Esophagus muscularis mucosa (tissue), 4 donors: ENCODE results near the gene ARHGAP31. TPM values are rescaled to one million over a fixed set of nuclear protein-coding genes. Genes with fewer than 3 reads are reported as not detected.

Source experiments
- DNase-seq: peaks from one replicate; pipeline ENCODE4 v3.0.0-alpha.2; 2017; ENCODE audit errors: extremely low spot score
- H3K27ac ChIP-seq, 4 donors: fragments of 200-600 bp; sonication (generic); replicated peaks in 1 of 4; 1 replicate in 3 of 4; 2 replicates in 1 of 4; pipeline ENCODE4 v1.5.1; 2016 to 2019; ENCODE audit warnings: mild to moderate bottlenecking in 1 of 4
- H3K27me3 ChIP-seq, 4 donors: fragments of 200-600 bp; sonication (generic); one replicate each; pipeline versions ENCODE4 v1.5.1 to v1.6.0; 2016 to 2019
- H3K36me3 ChIP-seq, 4 donors: fragments of 200-600 bp; sonication (generic); one replicate each; pipeline ENCODE4 v1.5.1; 2016 to 2019
- H3K4me1 ChIP-seq, 4 donors: fragments of 200-600 bp; sonication (generic); one replicate each; pipeline ENCODE4 v1.5.1; 2016 to 2019
- H3K4me3 ChIP-seq, 4 donors: fragments of 200-600 bp; sonication (generic); 1 replicate in 2 of 4; 2 replicates in 2 of 4; pipeline ENCODE4 v1.5.1; 2016 to 2019; ENCODE audit warnings: mild to moderate bottlenecking in 4 of 4, moderate library complexity in 1 of 4
- H3K9me3 ChIP-seq, 4 donors: fragments of 200-600 bp; sonication (generic); 1 replicate in 3 of 4; 2 replicates in 1 of 4; pipeline ENCODE4 v1.5.1; 2016 to 2019
- CTCF ChIP-seq, 3 experiments: fragments of 200-600 bp in 2 of 3; fragments of 450-650 bp in 1 of 3; sonication (generic) in 2 of 3; IDR thresholded peaks; one replicate each; pipeline ENCODE4 v1.5.1; 2017 to 2019; ENCODE audit warnings: antibody characterized with exemption in 3 of 3, mild to moderate bottlenecking in 2 of 3, moderate library complexity in 1 of 3
- EP300 ChIP-seq: sonication (generic); formaldehyde crosslinking; IDR thresholded peaks from one replicate; pipeline ENCODE4 v1.6.1; 2017; ENCODE audit warnings: antibody characterized with exemption
- POLR2A ChIP-seq: fragments of 450-650 bp; IDR thresholded peaks from one replicate; pipeline ENCODE4 v1.6.1; 2017; ENCODE audit warnings: antibody characterized with exemption, moderate library complexity, mild to moderate bottlenecking, low read depth
- POLR2AphosphoS5 ChIP-seq, 2 donors: sonication (generic); formaldehyde crosslinking; IDR thresholded peaks; one replicate each; pipeline ENCODE4 v1.6.1; 2017; ENCODE audit warnings: antibody characterized with exemption in 2 of 2
- WGBS: methylation state at CpG from one replicate; pipeline ENCODE4 v1.1.5; 2018; 5-methylcytosine and 5-hydroxymethylcytosine counted together
- intact Hi-C: fragments of 100-400 bp; cut with DNase I; formaldehyde crosslinking; loops from one replicate; pipeline ENCODE4 v1.15.1; 2023
- total RNA-seq, 4 donors: library from RNA; depleted of rRNA; stranded (reverse); fragments of >200 nt; gene quantifications; one replicate each; pipeline versions ENCODE4 v1.1.0 to v1.2.1, GENCODE V29; 2016

The ARHGAP31 gene
- total RNA-seq, 4 donors from 2014 or later, result 14.5 to 25.9 (median 23.1) TPM

DNA sequence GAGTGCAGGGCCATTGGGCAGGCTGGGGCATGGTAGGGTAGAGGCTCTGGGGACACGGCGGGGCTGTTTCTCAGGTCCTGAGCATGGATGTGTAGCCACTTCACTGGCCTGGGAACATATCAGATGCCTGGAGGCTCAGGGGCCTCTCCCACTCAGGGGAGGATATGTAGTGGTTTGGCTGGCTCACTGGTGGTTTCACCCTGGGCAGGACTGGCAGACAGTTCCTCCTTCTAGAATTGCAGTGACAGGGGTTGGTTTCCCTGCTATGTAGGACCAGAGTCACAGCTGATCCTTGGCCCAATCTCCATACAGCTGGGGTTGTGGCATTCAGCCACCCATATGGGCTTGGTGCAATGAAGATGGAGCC lies 4.8 kb upstream of the ARHGAP31 start:
- intact Hi-C loops, result no loop called here
- Histone ChIP-seq H3K4me1 (peaks cover 10 to 14% (median 12%) of the 10 kb centered on the region in 4 donors), H3K27me3 (no peaks in the 10 kb centered on the region), H3K9me3 (peaks cover 0 to 14% (median 2%) of the 10 kb centered on the region in 4 donors), H3K27ac (no peak overlapping the region), H3K36me3 (no peaks in the 10 kb centered on the region), H3K4me3 (no peak overlapping the region)
- WGBS, result 64% methylated on average over 2 of the region's 2 CpGs
- TF ChIP-seq CTCF (IDR thresholded peaks at IDR 0.05), result no peak
- TF ChIP-seq POLR2AphosphoS5 (IDR thresholded peaks at IDR 0.05), result no peak
- no peak for TF ChIP-seq POLR2A
- TF ChIP-seq EP300, result no peak
- peak; percentile 45 for DNase-seq

GRCh38 chr3:119290613-119291012 lies 3.6 kb upstream of the ARHGAP31 start:
- TF ChIP-seq EP300 (no peak), CTCF (IDR thresholded peaks at IDR 0.05) (no peak), POLR2A (no peak), POLR2AphosphoS5 (IDR thresholded peaks at IDR 0.05) (no peak)
- no peaks in the 10 kb centered on the region for H3K27me3 ChIP-seq
- no peak overlapping the region for H3K27ac ChIP-seq
- peaks cover 13 to 17% (median 16%) of the 10 kb centered on the region in 4 donors for H3K4me1 ChIP-seq
- no peak overlapping the region for H3K4me3 ChIP-seq
- DNase-seq, result no peak
- H3K9me3 ChIP-seq, result peaks cover 0 to 14% (median 2%) of the 10 kb centered on the region in 4 donors
- no peaks in the 10 kb centered on the region for H3K36me3 ChIP-seq
- intact Hi-C loops, result loop anchor here (10.0 kb wide), 1 partner anchor 174 kb away; the partner anchor contains the start of genes POGLUT1 and TMEM39A

GRCh38 chr3:119291062-119291700 lies 3.0 kb upstream of the ARHGAP31 start:
- H3K27me3 ChIP-seq, result no peaks in the 10 kb centered on the region
- 88% methylated on average over 7 of the region's 7 CpGs for WGBS
- peaks cover 0 to 14% (median 2%) of the 10 kb centered on the region in 4 donors for H3K9me3 ChIP-seq
- no peak overlapping the region for H3K4me3 ChIP-seq
- DNase-seq, result no peak
- no peaks in the 10 kb centered on the region for H3K36me3 ChIP-seq
- no peak overlapping the region for H3K27ac ChIP-seq
- intact Hi-C loops, result loop anchor here (10.0 kb wide), 1 partner anchor 174 kb away; the partner anchor contains the start of genes POGLUT1 and TMEM39A
- no peak for TF ChIP-seq EP300
- TF ChIP-seq POLR2AphosphoS5 (IDR thresholded peaks at IDR 0.05), result no peak
- TF ChIP-seq POLR2A, result no peak
- no peak for TF ChIP-seq CTCF (IDR thresholded peaks at IDR 0.05)
- H3K4me1 ChIP-seq, result peaks cover 13 to 23% (median 20%) of the 10 kb centered on the region in 4 donors

GRCh38 chr3:119292666-119293065 lies 1.5 kb upstream of the ARHGAP31 start:
- Histone ChIP-seq H3K4me3 (no peak overlapping the region), H3K27ac (peak overlapping the region in 3 of 4 donors; percentile 88 to 94 (median 94)), H3K9me3 (peaks cover 0 to 3% (median 1%) of the 10 kb centered on the region in 4 donors), H3K4me1 (peaks cover 26 to 37% (median 35%) of the 10 kb centered on the region in 4 donors), H3K27me3 (no peaks in the 10 kb centered on the region), H3K36me3 (peaks cover 0 to 3% (median under 1%) of the 10 kb centered on the region in 4 donors)
- TF ChIP-seq EP300 (no peak), POLR2AphosphoS5 (IDR thresholded peaks at IDR 0.05) (no peak), POLR2A (no peak), CTCF (IDR thresholded peaks at IDR 0.05) (no peak)
- WGBS, result 86% methylated on average over 4 of the region's 4 CpGs
- DNase-seq, result peak; percentile 24
- intact Hi-C loops, result loop anchor here (10.0 kb wide), 1 partner anchor 172 kb away; the partner anchor contains the start of genes POGLUT1 and TMEM39A
